ENCODE data around the gene RFX1. TPM values are rescaled to one million over a fixed set of nuclear protein-coding genes. Genes with fewer than 3 reads are reported as not detected.

Gene RFX1
- total and polyA plus RNA-seq, 2 donors from 2014 or later = 5.2 to 17.9 TPM

DNA sequence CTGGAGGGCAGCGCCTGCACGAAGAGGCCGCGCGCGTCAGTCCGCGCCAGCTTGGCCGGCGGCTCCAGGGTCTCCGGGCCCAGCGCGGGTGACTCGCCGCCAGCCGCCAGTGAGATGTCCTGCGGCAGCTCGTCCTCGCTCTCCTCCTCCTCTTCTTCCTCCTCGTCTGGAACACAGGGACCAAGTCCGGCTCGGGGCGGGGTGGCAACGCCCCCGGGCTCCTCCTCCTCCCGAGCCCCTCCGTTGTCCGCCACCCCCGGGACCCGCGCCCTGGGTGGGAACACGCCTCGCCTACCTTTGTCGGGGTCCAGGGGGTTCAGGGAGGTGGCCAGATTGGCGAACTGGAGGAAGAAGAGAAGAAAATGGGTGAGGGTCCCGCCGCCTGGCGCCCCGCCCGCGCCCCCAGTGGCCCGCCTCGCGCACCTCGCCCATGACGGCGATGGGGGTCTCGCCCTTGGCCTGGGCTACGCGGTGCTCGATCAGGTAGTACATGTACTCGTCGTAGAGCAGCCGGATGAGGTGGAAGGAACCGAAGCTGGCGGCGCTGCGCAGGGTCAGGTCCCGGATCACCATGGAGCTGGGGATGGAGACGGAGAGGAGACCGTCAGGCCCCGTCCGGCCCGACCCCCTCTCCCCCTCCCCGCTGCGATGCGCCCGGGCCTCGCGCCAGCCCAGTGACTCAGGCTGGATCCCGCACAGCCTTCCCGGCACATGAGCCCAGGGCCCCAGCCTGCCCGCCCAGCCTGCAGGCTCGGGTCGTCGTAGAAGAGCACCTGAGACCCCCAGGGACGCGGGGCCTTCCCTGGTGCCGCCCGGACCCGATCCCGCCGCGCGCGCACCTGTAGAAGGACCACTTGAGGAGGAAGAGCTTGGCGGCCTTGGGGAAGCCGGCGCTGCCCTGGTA is 43.2 kb downstream of the RFX1 start:
- intact Hi-C loops (cut with DNase I) = no loop called here
- no peak for FAIRE-seq
- H3K4me1 ChIP-seq (ENCODE audit: control insufficient read depth in 2 of 3, insufficient read depth in 2 of 3, low read depth in 1 of 3, low read length in 3 of 3) = no peaks in the 10 kb centered on the region
- no peaks in the 10 kb centered on the region for H3K9me3 ChIP-seq (ENCODE audit: control insufficient read depth in 2 of 3, insufficient read depth in 1 of 3, low read length in 3 of 3)
- H3K27ac ChIP-seq (ENCODE audit: low read depth in 2 of 2, low read length in 2 of 2) = no peak overlapping the region
- H3K9ac ChIP-seq (ENCODE audit: low read length in 3 of 3) = no peak overlapping the region
- DNase-seq = peak in 3 of 5 donors; percentile 26 to 78 (median 61)
- H3K36me3 ChIP-seq (ENCODE audit: control insufficient read depth in 2 of 3, insufficient read depth in 3 of 3, low read length in 3 of 3) = peaks cover 2 to 21% (median 7%) of the 10 kb centered on the region in 3 donors
- TF ChIP-seq, protein P1, sequence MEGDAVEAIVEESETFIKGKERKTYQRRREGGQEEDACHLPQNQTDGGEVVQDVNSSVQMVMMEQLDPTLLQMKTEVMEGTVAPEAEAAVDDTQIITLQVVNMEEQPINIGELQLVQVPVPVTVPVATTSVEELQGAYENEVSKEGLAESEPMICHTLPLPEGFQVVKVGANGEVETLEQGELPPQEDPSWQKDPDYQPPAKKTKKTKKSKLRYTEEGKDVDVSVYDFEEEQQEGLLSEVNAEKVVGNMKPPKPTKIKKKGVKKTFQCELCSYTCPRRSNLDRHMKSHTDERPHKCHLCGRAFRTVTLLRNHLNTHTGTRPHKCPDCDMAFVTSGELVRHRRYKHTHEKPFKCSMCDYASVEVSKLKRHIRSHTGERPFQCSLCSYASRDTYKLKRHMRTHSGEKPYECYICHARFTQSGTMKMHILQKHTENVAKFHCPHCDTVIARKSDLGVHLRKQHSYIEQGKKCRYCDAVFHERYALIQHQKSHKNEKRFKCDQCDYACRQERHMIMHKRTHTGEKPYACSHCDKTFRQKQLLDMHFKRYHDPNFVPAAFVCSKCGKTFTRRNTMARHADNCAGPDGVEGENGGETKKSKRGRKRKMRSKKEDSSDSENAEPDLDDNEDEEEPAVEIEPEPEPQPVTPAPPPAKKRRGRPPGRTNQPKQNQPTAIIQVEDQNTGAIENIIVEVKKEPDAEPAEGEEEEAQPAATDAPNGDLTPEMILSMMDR (IDR thresholded peaks at IDR 0.05; ENCODE audit: borderline replicate concordance, extremely low read depth, insufficient read depth) = no peak
- H3K4me3 ChIP-seq (ENCODE audit: low read length in 3 of 3) = no peak overlapping the region
- no peaks in the 10 kb centered on the region for H3K27me3 ChIP-seq (ENCODE audit: control insufficient read depth, insufficient read depth, low read length)

- no peak for FAIRE-seq
- H3K36me3 ChIP-seq (ENCODE audit: control insufficient read depth in 2 of 3, insufficient read depth in 3 of 3, low read length in 3 of 3) = peaks cover 2 to 18% (median 8%) of the 10 kb centered on the region in 3 donors
These were observed 44.1 kb downstream of the RFX1 start for GRCh38 chr19:13961826-13962698.

DNA sequence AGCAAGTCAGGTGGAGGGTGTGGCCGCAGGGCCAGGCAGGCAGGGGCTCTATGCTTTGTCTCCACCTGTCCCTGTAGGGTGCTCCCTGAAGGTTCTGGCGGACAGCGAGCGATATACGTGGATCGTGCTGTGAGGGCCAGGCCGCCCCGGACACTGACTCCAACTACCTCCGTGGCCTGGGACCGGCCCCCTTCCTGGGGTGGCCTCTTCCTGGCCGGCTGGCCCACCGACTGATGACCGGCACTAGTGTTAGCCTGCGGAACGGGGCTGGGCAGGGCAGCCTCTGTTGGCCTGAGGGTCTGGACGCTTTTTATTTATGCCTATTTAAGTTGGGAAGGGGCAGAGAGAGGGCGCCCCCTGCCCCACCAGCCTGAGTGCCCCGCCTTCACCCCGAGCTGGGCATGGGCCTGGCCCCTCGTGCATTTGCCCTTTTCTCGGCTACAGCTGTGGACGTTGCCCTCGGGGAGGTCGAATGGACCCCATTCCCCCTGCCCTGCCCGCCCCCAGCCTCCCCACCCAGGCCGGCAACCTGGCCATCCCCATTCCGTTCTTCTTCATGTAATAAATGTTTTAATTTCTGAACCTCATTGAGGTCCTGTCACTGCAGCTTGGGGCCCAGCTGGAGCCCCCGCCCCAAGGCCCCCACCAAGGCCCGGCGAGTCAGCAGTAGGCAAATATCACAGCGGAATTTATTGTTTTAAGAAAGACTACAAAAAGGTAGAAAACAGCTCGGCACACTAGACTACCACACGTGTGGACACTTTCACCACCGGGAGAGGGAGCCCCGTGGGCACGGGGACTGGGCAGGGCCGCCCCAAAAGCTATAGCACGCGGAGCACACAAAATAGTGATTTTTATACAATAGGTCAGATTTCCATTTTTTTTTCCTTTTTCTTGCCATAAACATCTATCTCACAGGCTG is 45.0 kb downstream of the RFX1 start:
- Histone ChIP-seq H3K9me3 (ENCODE audit: control insufficient read depth in 2 of 3, insufficient read depth in 1 of 3, low read length in 3 of 3) (no peaks in the 10 kb centered on the region), H3K4me1 (ENCODE audit: control insufficient read depth in 2 of 3, insufficient read depth in 2 of 3, low read depth in 1 of 3, low read length in 3 of 3) (no peaks in the 10 kb centered on the region), H3K36me3 (ENCODE audit: control insufficient read depth in 2 of 3, insufficient read depth in 3 of 3, low read length in 3 of 3) (peaks cover 2 to 23% (median 8%) of the 10 kb centered on the region in 3 donors), H3K9ac (ENCODE audit: low read length in 3 of 3) (no peak overlapping the region), H3K27ac (ENCODE audit: low read depth in 2 of 2, low read length in 2 of 2) (no peak overlapping the region), H3K4me3 (ENCODE audit: low read length in 3 of 3) (no peak overlapping the region), H3K27me3 (ENCODE audit: control insufficient read depth, insufficient read depth, low read length) (no peaks in the 10 kb centered on the region)
- TF ChIP-seq, protein P1 (IDR thresholded peaks at IDR 0.05; ENCODE audit: borderline replicate concordance, extremely low read depth, insufficient read depth) = no peak
- FAIRE-seq = no peak
- intact Hi-C loops (cut with DNase I) = no loop called here
- DNase-seq = no peak

More at GRCh38 chr19:13961826-13962698, 44.1 kb downstream of the RFX1 start:
- Histone ChIP-seq H3K9ac (ENCODE audit: low read length in 3 of 3) (no peak overlapping the region), H3K27me3 (ENCODE audit: control insufficient read depth, insufficient read depth, low read length) (no peaks in the 10 kb centered on the region), H3K9me3 (ENCODE audit: control insufficient read depth in 2 of 3, insufficient read depth in 1 of 3, low read length in 3 of 3) (no peaks in the 10 kb centered on the region), H3K27ac (ENCODE audit: low read depth in 2 of 2, low read length in 2 of 2) (no peak overlapping the region), H3K4me1 (ENCODE audit: control insufficient read depth in 2 of 3, insufficient read depth in 2 of 3, low read depth in 1 of 3, low read length in 3 of 3) (no peaks in the 10 kb centered on the region), H3K4me3 (ENCODE audit: low read length in 3 of 3) (no peak overlapping the region)
- TF ChIP-seq, protein P1 (IDR thresholded peaks at IDR 0.05; ENCODE audit: borderline replicate concordance, extremely low read depth, insufficient read depth) = no peak
- peak in 4 of 5 donors; percentile 47 to 78 (median 66) for DNase-seq
- intact Hi-C loops (cut with DNase I) = no loop called here
